Measurements from ENCODE around the gene B4GALT6. TPM values are rescaled to one million over a fixed set of nuclear protein-coding genes. Genes with fewer than 3 reads are reported as not detected.

B4GALT6 gene
- total RNA-seq, 4 donors from 2014 or later = 5.0 to 20.7 (median 6.0) TPM

DNA sequence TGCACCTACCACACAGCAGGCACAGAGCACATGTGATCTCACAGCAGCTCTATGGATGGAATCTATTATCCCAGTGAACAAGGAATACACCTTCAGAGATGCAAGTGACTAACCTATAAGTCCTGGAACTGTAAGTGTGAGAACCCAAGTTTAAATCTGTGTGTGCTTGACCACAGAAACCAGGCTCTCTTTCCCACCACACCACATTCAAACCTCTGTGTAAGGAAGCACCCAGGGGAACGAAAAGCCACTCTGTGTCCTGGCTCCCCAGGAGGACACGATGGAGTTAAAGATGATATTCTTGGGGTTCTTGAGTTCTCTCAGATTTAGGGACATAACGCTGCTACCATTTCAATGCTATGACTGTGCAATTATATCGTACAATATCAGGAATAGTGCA lies 53.8 kb downstream of the B4GALT6 start:
- DNase-seq = no peak
- Histone ChIP-seq H3K27ac (no peak overlapping the region), H3K9me3 (no peaks in the 10 kb centered on the region), H3K4me1 (no peaks in the 10 kb centered on the region), H3K36me3 (no peaks in the 10 kb centered on the region), H3K4me3 (no peak overlapping the region), H3K27me3 (no peaks in the 10 kb centered on the region)
- TF ChIP-seq POLR2A (IDR thresholded peaks at IDR 0.05) (no peak), CTCF (IDR thresholded peaks at IDR 0.05) (no peak)

GRCh38 chr18:31626409-31626808 lies 58.0 kb downstream of the B4GALT6 start:
- DNase-seq = no peak
- Histone ChIP-seq H3K27ac (no peak overlapping the region), H3K9me3 (no peaks in the 10 kb centered on the region), H3K4me1 (no peaks in the 10 kb centered on the region), H3K4me3 (no peak overlapping the region), H3K27me3 (no peaks in the 10 kb centered on the region), H3K36me3 (no peaks in the 10 kb centered on the region)
- TF ChIP-seq CTCF (IDR thresholded peaks at IDR 0.05) (no peak), POLR2A (IDR thresholded peaks at IDR 0.05) (no peak)

- no peaks in the 10 kb centered on the region for H3K4me1 ChIP-seq
- DNase-seq = no peak
- H3K4me3 ChIP-seq = no peak overlapping the region
- H3K9me3 ChIP-seq = no peaks in the 10 kb centered on the region
- H3K36me3 ChIP-seq = no peaks in the 10 kb centered on the region
- no peaks in the 10 kb centered on the region for H3K27me3 ChIP-seq
- no peak overlapping the region for H3K27ac ChIP-seq
- TF ChIP-seq POLR2A (IDR thresholded peaks at IDR 0.05) (no peak), CTCF (IDR thresholded peaks at IDR 0.05) (no peak)
Observed at GRCh38 chr18:31624892-31625640, 59.3 kb downstream of the B4GALT6 start.

GRCh38 chr18:31619291-31619690 lies 65.1 kb downstream of the B4GALT6 start:
- Histone ChIP-seq H3K4me3 (no peak overlapping the region), H3K4me1 (no peaks in the 10 kb centered on the region), H3K36me3 (no peaks in the 10 kb centered on the region), H3K9me3 (no peaks in the 10 kb centered on the region), H3K27ac (no peak overlapping the region), H3K27me3 (no peaks in the 10 kb centered on the region)
- TF ChIP-seq POLR2A (IDR thresholded peaks at IDR 0.05) (no peak), CTCF (IDR thresholded peaks at IDR 0.05) (no peak)
- no peak for DNase-seq

- H3K27ac ChIP-seq = no peak overlapping the region
- H3K36me3 ChIP-seq = no peaks in the 10 kb centered on the region
- no peaks in the 10 kb centered on the region for H3K9me3 ChIP-seq
- no peak for TF ChIP-seq POLR2A (IDR thresholded peaks at IDR 0.05)
- no peak for TF ChIP-seq CTCF (IDR thresholded peaks at IDR 0.05)
- DNase-seq = no peak
- H3K27me3 ChIP-seq = no peaks in the 10 kb centered on the region
- H3K4me3 ChIP-seq = no peak overlapping the region
- no peaks in the 10 kb centered on the region for H3K4me1 ChIP-seq
Observed at GRCh38 chr18:31618801-31619200, 65.6 kb downstream of the B4GALT6 start.
